Astrocyte of the spinal cord (primary cell): ENCODE results near the gene ING5.

Experiments used
- DNase-seq: peaks from one replicate; pipeline ENCODE4 v3.0.0; 2011; ENCODE audit warnings: low read depth, low spot score
- H3K4me3 ChIP-seq: 2 replicates; pipeline ENCODE4 v1.5.1; 2011; ENCODE audit warnings: low read depth, mild to moderate bottlenecking, low read length, moderate library complexity
- CTCF ChIP-seq: IDR thresholded peaks from 2 replicates; pipeline ENCODE4 v1.5.1; 2012; ENCODE audit warnings: low read depth, mild to moderate bottlenecking, low read length, inconsistent platforms
- in situ Hi-C: cut with HindIII; loops from 2 replicates; pipeline ENCODE4 v1.10.0; 2017; ENCODE audit warnings: low sequenced_read_pairs

The ING5 gene

GRCh38 chr2:241703032-241703604, 1.3 kb downstream of the ING5 start:
- H3K4me3 ChIP-seq, result peak overlapping the region; percentile 77
- peak; percentile 15 for TF ChIP-seq CTCF
- in situ Hi-C loops, result no loop called here
- DNase-seq, result peak; percentile 14

GRCh38 chr2:241706537-241706936, 4.7 kb downstream of the ING5 start:
- in situ Hi-C loops, result no loop called here

GRCh38 chr2:241708879-241709278, 7.0 kb downstream of the ING5 start:
- in situ Hi-C loops, result no loop called here

More at GRCh38 chr2:241706537-241706936, 4.7 kb downstream of the ING5 start:
- DNase-seq, result no peak
- no peak overlapping the region for H3K4me3 ChIP-seq
- no peak for TF ChIP-seq CTCF

GRCh38 chr2:241719093-241719492, 17.3 kb downstream of the ING5 start:
- no peak for DNase-seq
- H3K4me3 ChIP-seq, result no peak overlapping the region
- in situ Hi-C loops, result no loop called here
- TF ChIP-seq CTCF, result no peak

More at GRCh38 chr2:241708879-241709278, 7.0 kb downstream of the ING5 start:
- H3K4me3 ChIP-seq, result no peak overlapping the region
- no peak for TF ChIP-seq CTCF
- no peak for DNase-seq

- DNase-seq, result no peak
- TF ChIP-seq CTCF, result no peak
- no peak overlapping the region for H3K4me3 ChIP-seq
- in situ Hi-C loops, result no loop called here
Measured at GRCh38 chr2:241720099-241720498, 18.3 kb downstream of the ING5 start.

- no peak overlapping the region for H3K4me3 ChIP-seq
- in situ Hi-C loops, result no loop called here
- no peak for DNase-seq
- no peak for TF ChIP-seq CTCF
Measured at GRCh38 chr2:241720560-241720959, 18.7 kb downstream of the ING5 start.
